RWPE1 (cell line): ENCODE results near the gene RNPEPL1.

ENCODE experiments used
- CTCF ChIA-PET: fragments of 350-600 bp; sonication (Branson Sonifier 250); formaldehyde crosslinking; extraction: SDS; loops from one replicate; lab custom pipeline; 2021; lab: Yijun Ruan, JAX
- POLR2A ChIA-PET: fragments of 400-600 bp; formaldehyde crosslinking; extraction: SDS; loops from one replicate; lab custom pipeline; 2020; ENCODE audit warnings: antibody characterized with exemption; ENCODE audit not compliant: low non-redundant PET; lab: Yijun Ruan, JAX
- DNase-seq: peaks from one replicate; pipeline ENCODE4 v3.0.0; 2012; ENCODE audit warnings: low spot score
- H3K27ac ChIP-seq: fragments of 450-650 bp; 2 replicates; pipeline ENCODE4 v1.5.1; 2017
- CTCF ChIP-seq: fragments of 450-650 bp; conservative IDR thresholded peaks from 2 replicates; pipeline ENCODE4 v1.5.1; 2017; ENCODE audit warnings: low read depth, mild to moderate bottlenecking

RNPEPL1 gene

GRCh38 chr2:240566203-240567136 lies 1.8 kb upstream of the RNPEPL1 start:
- peak; percentile 78 for DNase-seq
- CTCF ChIA-PET: interaction anchor here (0.5 to 1.7 kb wide), 13 partner anchors 11 to 211 kb away, joined by 3 to 16 read pairs (median 4); partner anchors contain the start of gene CAPN10
- POLR2A ChIA-PET: interaction anchor here (0.6 to 2.5 kb wide), 3 partner anchors 11 to 20 kb away, joined by 3 to 12 read pairs (median 4); partner anchors contain the start of gene CAPN10
- TF ChIP-seq CTCF: peak; percentile 94
- H3K27ac ChIP-seq: peak overlapping the region; percentile 98

GRCh38 chr2:240567137-240567871 lies 980 bp upstream of the RNPEPL1 start:
- TF ChIP-seq CTCF: no peak
- CTCF ChIA-PET: interaction anchor here (0.5 to 1.7 kb wide), 3 partner anchors 13 to 227 kb away, joined by 3 to 16 read pairs (median 3); no protein-coding TSS in a partner anchor
- H3K27ac ChIP-seq: peak overlapping the region; percentile 98
- POLR2A ChIA-PET: interaction anchor here (2.5 kb wide), 1 partner anchor 19 kb away, joined by 12 read pairs; the partner anchor contains the start of gene CAPN10
- no peak for DNase-seq

DNA sequence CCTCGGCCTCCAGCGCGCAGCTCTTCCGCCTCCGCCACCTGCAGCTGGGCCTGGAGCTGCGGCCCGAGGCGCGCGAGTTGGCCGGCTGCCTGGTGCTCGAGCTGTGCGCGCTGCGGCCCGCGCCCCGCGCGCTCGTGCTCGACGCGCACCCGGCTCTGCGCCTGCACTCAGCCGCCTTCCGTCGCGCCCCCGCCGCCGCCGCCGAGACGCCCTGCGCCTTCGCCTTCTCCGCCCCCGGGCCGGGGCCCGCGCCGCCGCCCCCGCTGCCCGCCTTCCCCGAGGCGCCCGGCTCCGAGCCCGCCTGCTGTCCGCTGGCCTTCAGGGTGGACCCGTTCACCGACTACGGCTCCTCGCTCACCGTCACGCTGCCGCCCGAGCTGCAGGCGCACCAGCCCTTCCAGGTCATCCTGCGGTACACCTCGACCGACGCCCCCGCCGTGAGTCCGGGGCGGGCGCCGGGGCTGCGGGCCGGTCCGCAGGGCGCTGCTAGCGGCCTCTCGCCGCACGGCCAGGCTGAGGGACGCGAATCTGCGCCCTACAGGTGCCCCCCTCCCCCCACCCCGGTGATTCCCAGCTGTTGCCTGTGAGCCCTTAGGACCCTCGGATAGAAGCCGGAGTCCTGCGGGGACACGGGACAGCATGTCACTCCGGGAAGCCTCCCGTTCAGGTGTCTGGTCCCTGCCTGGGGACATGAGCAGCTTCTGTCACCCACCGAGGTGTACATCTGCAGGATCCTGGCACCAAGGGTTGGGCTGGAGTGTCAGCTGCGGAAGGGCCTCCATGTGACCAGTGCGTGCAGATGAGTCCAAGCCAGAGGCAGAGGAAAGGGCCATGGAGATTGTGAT lies 616 bp downstream of the RNPEPL1 start:
- POLR2A ChIA-PET: interaction anchor here (0.8 kb wide), 1 partner anchor 17 kb away, joined by 4 read pairs; the partner anchor contains the start of gene CAPN10
- CTCF ChIA-PET: interaction anchor here (0.5 to 1.1 kb wide), 4 partner anchors 11 to 556 kb away, joined by 4 to 7 read pairs (median 4); partner anchors contain the start of gene CAPN10
- H3K27ac ChIP-seq: peak overlapping the region; percentile 98
- no peak for DNase-seq
- no peak for TF ChIP-seq CTCF

DNA sequence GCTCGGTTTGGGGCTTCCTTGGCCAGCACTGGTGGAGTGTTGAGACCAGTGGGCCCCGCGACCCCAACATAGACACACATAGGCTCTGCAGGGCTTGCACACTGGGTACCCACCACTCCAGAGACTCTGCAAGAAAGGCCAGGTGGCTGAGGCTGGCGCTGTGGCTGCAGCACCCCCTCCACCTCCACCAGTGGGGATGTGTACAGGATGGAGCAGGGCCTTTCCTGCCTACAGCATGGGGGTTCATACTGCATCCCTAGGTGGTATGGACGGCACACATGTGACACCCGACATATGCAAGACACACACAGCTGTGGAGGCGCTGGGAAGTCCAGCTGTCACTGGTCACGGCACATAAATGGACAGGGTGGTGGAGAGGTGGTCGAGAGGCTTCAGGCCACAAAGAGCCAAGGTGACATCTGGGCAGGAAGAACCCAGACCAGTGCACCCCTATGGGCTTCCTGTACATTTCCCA lies 1.3 kb downstream of the RNPEPL1 start:
- TF ChIP-seq CTCF: no peak
- no peak for DNase-seq
- peak overlapping the region; percentile 98 for H3K27ac ChIP-seq
- POLR2A ChIA-PET: no interaction called here
- CTCF ChIA-PET: interaction anchor here (0.6 to 1.1 kb wide), 3 partner anchors 10 to 426 kb away, joined by 4 to 7 read pairs (median 5); partner anchors contain the start of gene CAPN10

DNA sequence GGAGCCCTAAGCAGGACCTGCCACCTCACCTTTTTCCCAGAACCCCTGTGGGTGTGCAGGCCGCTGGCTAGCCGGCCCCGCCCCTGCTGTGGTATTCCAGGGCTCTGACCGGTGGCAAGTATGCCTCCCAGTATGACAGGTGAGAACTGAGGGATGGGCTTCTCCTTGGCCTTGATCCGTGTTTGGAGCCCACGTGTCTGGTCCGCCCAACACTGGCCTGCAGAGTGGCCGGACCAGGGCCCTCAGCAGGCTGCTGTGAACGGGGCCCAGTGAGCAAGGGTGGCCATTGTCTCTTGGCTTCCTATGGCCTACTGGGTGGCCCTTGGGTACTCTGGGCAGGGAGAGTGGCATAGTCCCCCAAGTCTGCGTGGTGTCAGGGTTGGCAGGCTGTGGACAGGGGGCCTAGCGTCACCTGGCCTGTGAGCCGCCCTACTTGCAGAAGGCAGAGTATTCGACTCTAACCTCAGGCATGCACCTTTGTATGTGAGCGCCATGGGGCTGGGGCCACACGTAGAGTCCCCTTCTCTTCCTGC lies 1.8 kb downstream of the RNPEPL1 start:
- no peak for DNase-seq

More for the DNA sequence above, 1.8 kb downstream of the RNPEPL1 start:
- H3K27ac ChIP-seq: peak overlapping the region; percentile 98
- no peak for TF ChIP-seq CTCF
- ChIA-PET POLR2A (no interaction called here), CTCF (interaction anchor here (2.1 kb wide), 1 partner anchor 10 kb away, joined by 5 read pairs; no protein-coding TSS in a partner anchor)
